Loucy (cell line): ENCODE data around the gene MUCL3.
A peak's percentile ranks its signal among the peaks of the same experiment; 100 is the strongest.
"Not testable (repeated sequence)": the region's sequence is repeated elsewhere in the genome, so short reads cannot be mapped to it uniquely, and the experiment has no call there.

ENCODE experiments used
- H2AFZ ChIP-seq: fragments of 200-600 bp; sonication (generic); 2 replicates; pipeline ENCODE4 v1.6.0; 2016; ENCODE audit warnings: antibody characterized with exemption, mild to moderate bottlenecking, low read length, moderate library complexity
- H3F3A ChIP-seq: fragments of 200-600 bp; 2 replicates; pipeline ENCODE4 v1.6.0; 2016; ENCODE audit warnings: antibody characterized with exemption, low read depth, mild to moderate bottlenecking
- H3K27me3 ChIP-seq: fragments of 200-600 bp; sonication (generic); 2 replicates; pipeline ENCODE4 v1.6.1; 2014; ENCODE audit warnings: low read length, mild to moderate bottlenecking; ENCODE audit not compliant: insufficient read depth, poor library complexity, severe bottlenecking
- H3K36me3 ChIP-seq: fragments of 200-600 bp; sonication (generic); 2 replicates; pipeline ENCODE4 v1.6.1; 2016; ENCODE audit warnings: low read length; ENCODE audit not compliant: insufficient read depth
- H3K4me1 ChIP-seq: fragments of 200-600 bp; sonication (generic); 2 replicates; pipeline ENCODE4 v1.5.1; 2014; ENCODE audit warnings: low read length, mild to moderate bottlenecking; ENCODE audit not compliant: insufficient read depth, poor library complexity, severe bottlenecking
- H3K4me2 ChIP-seq: fragments of 200-600 bp; sonication (generic); 2 replicates; pipeline ENCODE4 v1.6.0; 2014; ENCODE audit warnings: antibody characterized with exemption, low read length, low read depth, mild to moderate bottlenecking; ENCODE audit not compliant: poor library complexity, severe bottlenecking
- H3K4me3 ChIP-seq: fragments of 200-600 bp; sonication (generic); 2 replicates; pipeline ENCODE4 v1.5.1; 2014; ENCODE audit warnings: low read length, mild to moderate bottlenecking, mixed read lengths; ENCODE audit not compliant: poor library complexity, severe bottlenecking
- H3K79me2 ChIP-seq: fragments of 200-600 bp; sonication (generic); 2 replicates; pipeline ENCODE4 v1.6.1; 2014; ENCODE audit warnings: low read length; ENCODE audit not compliant: insufficient read depth
- H3K9ac ChIP-seq: fragments of 200-600 bp; sonication (generic); 2 replicates; pipeline ENCODE4 v1.6.0; 2014; ENCODE audit warnings: mild to moderate bottlenecking, low read depth, low read length, moderate library complexity; ENCODE audit not compliant: poor library complexity, severe bottlenecking
- H3K9me2 ChIP-seq: fragments of 200-600 bp; sonication (generic); replicated peaks from 2 replicates; pipeline ENCODE4 v1.6.1; 2016; ENCODE audit warnings: low read depth, low read length, mixed read lengths
- H3K9me3 ChIP-seq: fragments of 200-600 bp; sonication (generic); 2 replicates; pipeline ENCODE4 v1.6.1; 2014; ENCODE audit warnings: mild to moderate bottlenecking, antibody characterized with exemption, low read length, low read depth; ENCODE audit not compliant: insufficient read depth
- H4K20me1 ChIP-seq: fragments of 200-600 bp; sonication (generic); 2 replicates; pipeline ENCODE4 v1.6.0; 2014; ENCODE audit warnings: antibody characterized with exemption, low read length, mild to moderate bottlenecking; ENCODE audit not compliant: insufficient read depth, poor library complexity, severe bottlenecking
- CTCF ChIP-seq: fragments of 200-600 bp; sonication (generic); conservative IDR thresholded peaks from 2 replicates; pipeline ENCODE4 v1.5.1; 2014; ENCODE audit warnings: mild to moderate bottlenecking, antibody characterized with exemption, low read length
- EZH2phosphoT487 ChIP-seq: fragments of 200-600 bp; IDR thresholded peaks from 2 replicates; pipeline ENCODE4 v1.6.1; 2018; ENCODE audit warnings: antibody characterized with exemption, mild to moderate bottlenecking, moderate library complexity, borderline replicate concordance

Gene MUCL3

GRCh38 chr6:30966154-30966553 lies 25.4 kb downstream of the MUCL3 start:
- no peaks in the 10 kb centered on the region for H3K79me2 ChIP-seq
- H3K36me3 ChIP-seq, result no peaks in the 10 kb centered on the region
- H3K4me2 ChIP-seq, result no peak overlapping the region
- H4K20me1 ChIP-seq, result no peaks in the 10 kb centered on the region
- no peaks in the 10 kb centered on the region for H3K9me3 ChIP-seq
- no peak overlapping the region for H2AFZ ChIP-seq
- H3K4me1 ChIP-seq, result peaks cover 7% of the 10 kb centered on the region
- peaks cover 5% of the 10 kb centered on the region for H3K27me3 ChIP-seq
- no peaks in the 10 kb centered on the region for H3K9me2 ChIP-seq
- TF ChIP-seq EZH2phosphoT487 (no peak), CTCF (peak; percentile 32; the same call in 1 of the 2 replicates)
- H3K9ac ChIP-seq, result no peak overlapping the region
- no peak overlapping the region for H3K4me3 ChIP-seq
- no peaks in the 10 kb centered on the region for H3F3A ChIP-seq

GRCh38 chr6:30969171-30969570 lies 28.4 kb downstream of the MUCL3 start:
- not testable (repeated sequence) for H3K4me1 ChIP-seq

GRCh38 chr6:30970946-30971345 lies 30.2 kb downstream of the MUCL3 start:
- Histone ChIP-seq H3K27me3 (no peaks in the 10 kb centered on the region), H4K20me1 (no peaks in the 10 kb centered on the region), H3K79me2 (no peaks in the 10 kb centered on the region), H2AFZ (no peak overlapping the region), H3K9ac (no peak overlapping the region), H3K4me2 (no peak overlapping the region), H3F3A (no peaks in the 10 kb centered on the region), H3K9me2 (no peaks in the 10 kb centered on the region), H3K4me1 (no peaks in the 10 kb centered on the region), H3K9me3 (no peaks in the 10 kb centered on the region), H3K36me3 (no peaks in the 10 kb centered on the region), H3K4me3 (no peak overlapping the region)
- TF ChIP-seq CTCF (no peak), EZH2phosphoT487 (no peak)

More at GRCh38 chr6:30969171-30969570, 28.4 kb downstream of the MUCL3 start:
- not testable (repeated sequence) for H3K9me2 ChIP-seq, H3K27me3 ChIP-seq, H2AFZ ChIP-seq, H3K4me3 ChIP-seq, H4K20me1 ChIP-seq, H3K36me3 ChIP-seq, H3K79me2 ChIP-seq, H3K9me3 ChIP-seq, H3F3A ChIP-seq, H3K9ac ChIP-seq, H3K4me2 ChIP-seq

- Histone ChIP-seq H3K36me3 (no peaks in the 10 kb centered on the region), H3K79me2 (no peaks in the 10 kb centered on the region), H3K4me1 (no peaks in the 10 kb centered on the region), H3K9me3 (no peaks in the 10 kb centered on the region), H3F3A (no peaks in the 10 kb centered on the region), H3K27me3 (no peaks in the 10 kb centered on the region), H3K4me2 (no peak overlapping the region), H3K9me2 (no peaks in the 10 kb centered on the region), H4K20me1 (no peaks in the 10 kb centered on the region), H3K4me3 (no peak overlapping the region), H2AFZ (no peak overlapping the region), H3K9ac (no peak overlapping the region)
- TF ChIP-seq CTCF (no peak), EZH2phosphoT487 (no peak)
Observed at GRCh38 chr6:30972816-30973215, 32.0 kb downstream of the MUCL3 start.
